Hepatocyte (in vitro differentiated cells): ENCODE data around the gene GPALPP1. TPM values are rescaled to one million over a fixed set of nuclear protein-coding genes. Genes with fewer than 3 reads are reported as not detected.

Source experiments
- DNase-seq: peaks from one replicate; pipeline ENCODE4 v3.0.0-alpha.2; 2016; ENCODE audit warnings: low spot score
- H2AFZ ChIP-seq: fragments of 200-600 bp; sonication (generic); 2 replicates; pipeline ENCODE4 v1.6.0; 2016; ENCODE audit warnings: antibody characterized with exemption, mild to moderate bottlenecking
- H3K27ac ChIP-seq: fragments of 200-600 bp; sonication (generic); 2 replicates; pipeline ENCODE4 v1.5.1; 2016; ENCODE audit warnings: mild to moderate bottlenecking
- H3K27me3 ChIP-seq: fragments of 200-600 bp; sonication (generic); 2 replicates; pipeline ENCODE4 v1.6.1; 2016
- H3K36me3 ChIP-seq: fragments of 200-600 bp; sonication (generic); replicated peaks from 2 replicates; pipeline ENCODE4 v1.5.1; 2016; ENCODE audit warnings: low read depth; ENCODE audit not compliant: insufficient read depth
- H3K4me1 ChIP-seq: fragments of 200-600 bp; sonication (generic); 2 replicates; pipeline ENCODE4 v1.5.1; 2016; ENCODE audit warnings: mild to moderate bottlenecking, moderate library complexity; ENCODE audit not compliant: insufficient read depth
- H3K4me2 ChIP-seq: fragments of 200-600 bp; sonication (generic); 2 replicates; pipeline ENCODE4 v1.6.0; 2016
- H3K4me3 ChIP-seq: fragments of 200-600 bp; sonication (generic); 2 replicates; pipeline ENCODE4 v1.5.1; 2016; ENCODE audit warnings: mild to moderate bottlenecking
- H3K79me2 ChIP-seq: fragments of 200-600 bp; sonication (generic); 2 replicates; pipeline ENCODE4 v1.6.0; 2017; ENCODE audit warnings: mild to moderate bottlenecking
- H3K9me2 ChIP-seq: fragments of 200-600 bp; sonication (generic); replicated peaks from 2 replicates; pipeline ENCODE4 v1.6.0; 2017; ENCODE audit warnings: mild to moderate bottlenecking; ENCODE audit not compliant: insufficient read depth
- H3K9me3 ChIP-seq: fragments of 200-600 bp; sonication (generic); 2 replicates; pipeline ENCODE4 v1.5.1; 2016; ENCODE audit warnings: low read depth, mild to moderate bottlenecking
- H4K20me1 ChIP-seq: fragments of 200-600 bp; sonication (generic); 2 replicates; pipeline ENCODE4 v1.6.0; 2016; ENCODE audit warnings: mild to moderate bottlenecking; ENCODE audit not compliant: insufficient read depth, poor library complexity, severe bottlenecking
- CTCF ChIP-seq: fragments of 200-600 bp; sonication (generic); IDR thresholded peaks from 2 replicates; pipeline ENCODE4 v1.5.1; 2016; ENCODE audit warnings: antibody characterized with exemption, mild to moderate bottlenecking; ENCODE audit not compliant: poor library complexity
- EZH2 ChIP-seq: fragments of 200-600 bp; sonication (generic); IDR thresholded peaks from 2 replicates; pipeline ENCODE4 v1.6.1; 2016; ENCODE audit warnings: antibody characterized with exemption, mild to moderate bottlenecking, borderline replicate concordance
- EZH2phosphoT487 ChIP-seq: fragments of 200-600 bp; sonication (generic); IDR thresholded peaks from one replicate; pipeline ENCODE4 v1.6.1; 2018; ENCODE audit warnings: antibody characterized with exemption, mild to moderate bottlenecking, low read depth, moderate library complexity; ENCODE audit not compliant: unreplicated experiment, severe bottlenecking
- WGBS: methylation state at CpG from one replicate; pipeline ENCODE4 v1.1.6; 2016; ENCODE audit warnings: low lambda C conversion rate; ENCODE audit errors: missing lambda C conversion rate; 5-methylcytosine and 5-hydroxymethylcytosine counted together
- polyA plus RNA-seq: library from polyadenylated mRNA; unstranded; fragments of >200 nt; fragmentation: Nextera tagmentation; extraction: Ambion mirVana; gene quantifications from 2 replicates; pipeline ENCODE4 v1.2.1, GENCODE V29; 2016
- total RNA-seq: library from RNA; depleted of rRNA; stranded (reverse); fragments of >200 nt; gene quantifications from 2 replicates; pipeline ENCODE4 v1.2.3, GENCODE V29; 2014

Gene GPALPP1
- total and polyA plus RNA-seq, 2 experiments from 2014 or later: 11.4 to 32.1 TPM

GRCh38 chr13:45049478-45049877, 60.1 kb downstream of the GPALPP1 start:
- 91% methylated on average over 3 of the region's 3 CpGs for WGBS
- Histone ChIP-seq H3K27me3 (no peaks in the 10 kb centered on the region), H3K4me2 (no peak overlapping the region), H3K9me2 (no peaks in the 10 kb centered on the region), H3K79me2 (no peaks in the 10 kb centered on the region), H3K4me1 (no peaks in the 10 kb centered on the region), H4K20me1 (no peaks in the 10 kb centered on the region), H3K27ac (no peak overlapping the region), H3K36me3 (no peaks in the 10 kb centered on the region), H2AFZ (no peak overlapping the region), H3K9me3 (no peaks in the 10 kb centered on the region), H3K4me3 (no peak overlapping the region)
- no peak for DNase-seq
- TF ChIP-seq CTCF (no peak), EZH2phosphoT487 (no peak), EZH2 (no peak)

GRCh38 chr13:45051315-45051714, 62.0 kb downstream of the GPALPP1 start:
- no peak overlapping the region for H3K4me2 ChIP-seq
- TF ChIP-seq EZH2 (no peak), EZH2phosphoT487 (no peak), CTCF (no peak)
- H3K27ac ChIP-seq: no peak overlapping the region
- H3K4me3 ChIP-seq: no peak overlapping the region
- no peaks in the 10 kb centered on the region for H4K20me1 ChIP-seq
- H3K9me2 ChIP-seq: no peaks in the 10 kb centered on the region
- no peaks in the 10 kb centered on the region for H3K27me3 ChIP-seq
- H3K9me3 ChIP-seq: no peaks in the 10 kb centered on the region
- no peaks in the 10 kb centered on the region for H3K4me1 ChIP-seq
- no peak overlapping the region for H2AFZ ChIP-seq
- 92% methylated on average over 5 of the region's 5 CpGs for WGBS
- no peaks in the 10 kb centered on the region for H3K79me2 ChIP-seq
- no peak for DNase-seq
- no peaks in the 10 kb centered on the region for H3K36me3 ChIP-seq

- Histone ChIP-seq H4K20me1 (no peaks in the 10 kb centered on the region), H3K4me3 (no peak overlapping the region), H3K9me2 (no peaks in the 10 kb centered on the region), H3K36me3 (no peaks in the 10 kb centered on the region), H3K79me2 (no peaks in the 10 kb centered on the region), H3K4me2 (no peak overlapping the region), H3K9me3 (no peaks in the 10 kb centered on the region), H3K27ac (no peak overlapping the region), H3K4me1 (no peaks in the 10 kb centered on the region), H3K27me3 (no peaks in the 10 kb centered on the region), H2AFZ (no peak overlapping the region)
- DNase-seq: peak; percentile 19
- 56% methylated on average over 8 of the region's 8 CpGs for WGBS
- TF ChIP-seq EZH2 (no peak), EZH2phosphoT487 (no peak), CTCF (no peak)
Measured at GRCh38 chr13:45055198-45055901, 66.0 kb downstream of the GPALPP1 start.
